GM18868 (cell line): ENCODE results near the gene CDC42BPB.
"Not testable (repeated sequence)": the region's sequence is repeated elsewhere in the genome, so short reads cannot be mapped to it uniquely, and the experiment has no call there.

Experiments used
- ATAC-seq: cut with Tn5 transposase; IDR thresholded peaks from one replicate; pipeline ENCODE4 v1.9.1; 2021; ENCODE audit warnings: mild to moderate bottlenecking, moderate library complexity; ENCODE audit not compliant: unreplicated experiment

Gene CDC42BPB

DNA sequence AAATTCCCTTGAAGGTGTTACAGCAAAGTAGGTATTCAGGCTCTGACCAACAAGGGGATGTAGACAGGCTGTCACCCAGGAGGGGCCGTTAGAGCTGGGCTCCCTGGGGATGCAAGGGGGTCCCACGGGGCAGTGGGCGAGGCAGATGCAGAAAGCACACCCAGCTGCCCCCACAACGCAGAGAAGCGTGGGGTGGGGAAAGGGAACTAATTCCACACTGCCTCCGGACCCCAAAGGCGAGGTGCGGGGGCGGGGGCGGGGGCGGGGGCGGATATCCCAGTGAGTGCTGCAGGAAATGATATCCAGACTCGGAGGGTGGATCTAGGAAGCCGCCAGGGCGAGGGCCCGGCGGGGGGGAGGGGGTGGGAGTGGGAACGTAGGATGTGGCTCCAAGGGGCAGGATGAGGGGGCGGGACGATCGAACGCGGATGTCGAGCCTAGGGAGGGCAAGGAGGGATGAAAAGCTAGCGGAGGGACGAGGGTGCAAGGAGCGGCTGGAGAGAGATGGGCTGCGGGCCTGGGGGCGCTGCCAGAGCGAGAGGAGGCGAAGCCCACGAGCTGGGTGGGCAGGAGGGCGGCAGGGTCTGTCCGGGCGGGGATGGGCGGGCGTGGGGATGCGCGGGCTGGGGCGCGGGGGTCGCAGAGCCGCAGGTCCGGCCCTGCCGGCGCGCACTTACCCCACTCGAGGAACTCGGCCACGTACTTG is 874 bp downstream of the CDC42BPB start:
- no peak for ATAC-seq

DNA sequence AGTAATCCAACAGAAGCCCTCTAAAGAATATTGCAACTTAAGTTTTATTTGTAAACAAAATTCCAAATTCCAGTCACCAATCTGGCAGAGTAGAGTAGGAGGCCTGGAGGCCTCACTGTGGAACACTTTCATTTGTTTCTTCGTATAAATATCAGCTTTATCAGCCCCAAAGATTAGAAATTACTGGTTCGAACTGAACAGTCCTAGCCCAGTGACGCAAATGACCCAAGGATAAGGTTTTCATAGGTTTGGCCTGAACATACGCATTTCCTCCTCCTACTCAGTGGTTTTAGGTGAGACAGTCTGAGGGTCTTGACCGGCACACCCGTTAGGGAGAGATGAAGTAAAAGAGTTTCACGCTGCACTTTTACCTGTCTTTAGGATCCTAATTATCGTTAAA is 1.7 kb downstream of the CDC42BPB start:
- no peak for ATAC-seq

DNA sequence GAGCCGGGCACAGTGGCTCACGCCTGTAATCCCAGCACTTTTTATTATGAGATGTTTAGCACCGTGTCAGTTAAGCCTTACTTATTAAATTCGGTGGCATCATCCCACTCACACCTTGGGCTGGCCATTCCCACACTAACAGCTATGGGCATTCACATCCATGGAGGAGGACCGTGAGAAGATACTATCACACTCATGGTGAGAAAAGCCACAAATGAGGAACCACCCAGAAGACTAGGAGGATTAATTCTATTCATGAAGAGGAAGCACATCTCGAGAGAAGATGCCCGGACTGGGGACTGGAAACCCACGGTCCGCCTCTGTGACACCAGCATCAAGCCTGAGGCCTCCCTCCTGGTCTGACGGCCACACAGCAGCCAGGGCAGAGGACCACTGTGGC is 4.9 kb downstream of the CDC42BPB start:
- no peak for ATAC-seq

DNA sequence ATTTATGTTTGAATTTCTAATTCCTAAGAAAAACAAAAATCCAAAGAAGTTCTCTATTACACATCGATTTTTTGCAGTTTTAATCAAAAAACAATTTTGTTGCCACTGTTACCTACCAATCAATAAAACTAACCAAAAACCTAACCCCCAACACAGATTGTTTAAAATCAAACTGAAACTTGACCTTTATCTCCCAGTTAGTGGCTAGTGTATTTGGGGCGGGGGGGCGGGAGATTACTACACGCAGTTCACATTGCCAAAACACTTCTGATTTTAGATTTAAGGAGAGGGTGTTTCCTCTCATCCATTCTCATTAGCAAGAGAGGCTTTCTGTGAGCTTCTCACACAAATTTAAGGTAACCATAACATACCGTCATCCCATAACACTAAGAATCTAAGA is 6.4 kb downstream of the CDC42BPB start:
- no peak for ATAC-seq

DNA sequence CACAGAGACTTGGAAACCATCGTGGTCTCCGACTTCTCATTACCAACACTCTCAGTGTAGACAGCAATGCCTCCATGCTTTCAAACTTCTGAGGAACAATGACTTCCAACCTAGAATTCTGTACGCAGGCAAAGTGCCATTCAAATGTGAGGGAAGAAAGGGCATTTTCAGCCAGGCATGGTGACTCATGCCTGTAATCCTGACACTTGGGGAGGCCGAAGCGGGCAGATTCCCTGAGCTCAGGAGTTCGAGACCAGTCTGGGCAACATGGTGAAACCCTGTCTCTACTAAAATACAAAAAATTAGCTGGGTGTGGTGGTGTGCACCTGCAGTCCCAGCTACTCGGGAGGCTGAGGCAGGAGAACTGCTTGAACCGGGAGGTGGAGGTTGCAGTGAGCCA is 9.9 kb downstream of the CDC42BPB start:
- ATAC-seq = not testable (repeated sequence)

DNA sequence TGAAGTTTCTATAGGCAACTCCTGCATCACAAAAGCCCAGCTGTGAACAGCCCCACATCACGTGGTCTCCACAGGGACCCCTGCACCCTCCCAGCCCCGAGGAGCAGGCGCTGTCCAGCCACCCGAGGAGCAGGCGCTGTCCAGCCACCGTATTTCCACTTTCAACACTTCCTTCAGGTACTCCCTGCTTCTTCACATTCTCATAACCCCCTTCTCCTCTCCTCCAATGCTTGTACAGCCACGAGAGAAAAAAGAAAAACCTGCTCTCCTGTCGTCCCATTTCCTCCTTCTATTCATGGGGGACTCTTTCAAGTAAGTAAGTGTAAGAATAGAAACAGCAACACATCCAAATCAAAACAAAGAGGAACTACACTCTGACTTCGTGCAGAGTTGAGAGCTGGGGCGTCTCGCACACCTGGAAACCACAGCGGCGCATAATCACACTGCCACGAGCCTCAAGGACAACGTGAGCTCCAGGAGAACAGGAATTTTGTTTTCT is 11.9 kb downstream of the CDC42BPB start:
- no peak for ATAC-seq

DNA sequence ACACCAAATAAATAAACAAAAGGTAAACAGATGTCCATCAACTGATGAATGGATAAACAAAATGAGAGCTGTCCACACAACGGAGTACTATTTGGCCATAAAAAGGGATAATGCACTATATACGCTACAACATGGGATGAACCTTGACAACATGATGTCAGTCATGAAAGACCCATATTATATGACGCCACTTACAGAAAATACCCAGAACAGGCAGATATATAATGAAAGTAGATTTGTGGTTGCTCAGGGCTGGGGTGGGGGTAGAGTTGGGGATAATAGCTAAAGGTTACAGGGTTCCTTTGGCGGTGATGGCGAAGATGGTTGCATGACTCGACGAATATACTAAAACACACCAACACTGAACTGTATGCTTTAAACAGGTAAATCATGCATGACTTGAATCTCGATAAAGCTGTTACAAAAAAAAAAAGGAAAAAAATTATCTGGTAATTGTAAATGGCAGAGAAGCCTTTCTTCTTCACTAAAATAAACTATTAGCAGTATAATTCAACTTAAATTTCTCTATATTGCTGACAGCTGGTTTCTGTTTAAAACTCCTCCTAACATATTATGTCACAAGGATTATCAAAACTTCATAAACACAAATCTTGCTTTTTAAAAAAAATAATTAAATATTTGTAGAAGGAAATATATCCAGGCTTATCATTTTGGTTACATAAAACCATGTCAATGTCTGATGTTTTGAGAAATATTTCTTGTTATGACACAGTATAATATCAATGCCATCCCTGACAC is 13.9 kb downstream of the CDC42BPB start:
- ATAC-seq = no peak

DNA sequence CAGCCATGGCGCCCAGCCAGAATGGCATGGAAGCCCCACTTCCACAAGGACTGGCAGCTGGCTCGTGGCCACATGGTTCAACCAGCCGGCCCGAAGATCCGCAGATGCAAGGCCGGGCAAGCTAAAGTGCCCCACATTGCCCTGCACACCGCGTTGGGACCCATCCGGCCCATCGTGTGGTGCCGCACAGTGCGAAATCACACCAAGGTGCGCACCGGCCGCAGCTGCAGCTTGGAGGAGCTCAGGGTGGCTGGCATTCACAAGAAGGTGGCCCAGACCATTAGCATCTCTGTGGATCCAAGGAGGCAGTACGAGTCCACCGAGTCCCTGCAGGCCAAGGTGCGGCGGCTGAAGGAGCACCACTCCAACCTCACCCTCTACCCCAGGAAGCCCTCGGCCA is 15.9 kb downstream of the CDC42BPB start:
- ATAC-seq = no peak

DNA sequence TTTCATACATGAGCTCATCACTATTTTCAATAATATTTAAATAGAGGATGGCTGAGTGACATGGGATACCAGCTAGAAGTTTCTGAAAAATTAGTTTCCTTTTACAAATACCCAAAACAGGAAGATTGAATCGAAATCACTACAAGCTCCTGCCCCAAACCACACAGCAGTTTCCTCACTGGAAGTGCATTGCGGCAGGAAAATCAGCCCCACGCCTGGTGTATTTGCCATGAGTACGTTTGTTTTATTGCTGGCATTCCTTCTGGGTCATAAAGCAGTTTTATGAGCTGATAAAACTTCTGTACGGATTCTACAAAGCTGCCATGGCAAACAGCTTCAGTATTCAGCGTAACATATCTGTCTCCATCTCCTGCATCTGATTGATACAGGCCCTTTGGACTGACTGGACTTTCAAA is 23.7 kb downstream of the CDC42BPB start:
- ATAC-seq = no peak

DNA sequence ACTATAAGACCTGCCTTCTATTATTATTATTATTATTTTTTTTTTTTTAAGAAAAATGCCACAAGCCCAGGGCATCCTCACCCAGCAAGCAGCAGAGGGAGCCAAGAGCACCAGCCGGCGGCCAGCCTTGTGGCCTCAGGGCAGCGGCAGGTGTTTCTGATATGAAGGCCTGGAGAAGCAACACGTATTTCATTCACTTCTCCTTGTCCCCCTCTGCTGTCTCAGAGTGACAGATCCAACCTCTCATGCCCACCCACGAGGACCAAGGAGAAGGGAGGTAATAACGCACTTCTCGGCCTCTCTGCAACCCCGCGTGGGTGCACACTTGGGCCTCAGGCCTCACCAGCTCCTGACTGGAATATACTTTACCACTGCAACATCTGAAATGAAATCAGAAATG is 25.4 kb downstream of the CDC42BPB start:
- ATAC-seq = no peak

DNA sequence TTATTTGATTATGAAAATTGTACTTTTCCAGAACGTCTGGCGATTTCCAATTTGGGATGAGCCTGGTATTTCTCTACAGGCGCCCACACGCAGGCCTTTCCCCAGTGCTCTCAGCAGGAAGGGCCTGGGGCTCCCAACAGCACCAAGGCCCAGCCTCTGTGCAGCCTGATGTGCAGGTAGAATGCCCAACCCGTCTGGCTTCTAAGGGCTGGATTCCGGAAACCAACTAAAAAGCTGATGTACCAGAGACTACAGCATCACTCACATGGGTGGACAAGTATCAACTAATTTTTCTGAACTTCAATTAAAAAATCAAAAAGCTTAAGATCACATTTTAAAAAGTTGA is 25.8 kb downstream of the CDC42BPB start:
- ATAC-seq = no peak

DNA sequence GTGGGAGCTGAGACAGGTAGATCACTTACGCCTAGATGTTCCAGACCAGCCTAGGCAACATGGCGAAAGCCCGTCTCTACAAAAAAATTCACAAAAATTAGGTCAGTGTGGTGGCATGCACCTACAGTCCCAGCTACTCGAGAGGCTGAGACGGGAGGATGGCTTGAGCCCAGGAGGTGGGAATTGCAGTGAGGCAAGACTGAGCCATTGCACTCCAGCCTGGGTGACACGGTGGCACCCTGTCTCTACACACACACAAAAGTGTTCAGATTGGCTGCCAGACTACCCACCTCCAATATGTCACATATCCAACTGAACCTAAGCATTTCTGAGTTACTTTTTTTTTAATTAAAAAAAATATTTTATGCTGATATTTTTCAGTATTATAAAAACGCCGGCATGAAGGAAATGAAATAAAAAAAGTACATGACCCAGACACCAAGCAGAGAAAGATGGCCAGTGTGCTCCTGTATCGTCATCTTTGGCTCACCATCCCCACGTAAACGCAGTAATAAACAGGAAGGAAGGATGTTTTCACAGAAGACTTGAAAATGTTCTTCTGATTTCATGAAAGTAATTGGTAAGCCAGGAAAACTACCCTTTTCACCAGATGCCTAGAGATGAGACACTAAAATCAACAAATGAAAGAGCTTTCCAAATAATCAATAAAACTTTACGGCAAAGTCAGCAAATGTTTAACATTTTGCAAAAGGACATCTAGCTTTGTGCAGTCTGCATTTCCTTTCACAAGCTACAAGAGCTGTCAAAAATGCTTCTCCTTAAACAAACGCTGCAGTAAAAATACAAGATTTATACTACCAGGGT is 26.4 kb downstream of the CDC42BPB start:
- no peak for ATAC-seq

DNA sequence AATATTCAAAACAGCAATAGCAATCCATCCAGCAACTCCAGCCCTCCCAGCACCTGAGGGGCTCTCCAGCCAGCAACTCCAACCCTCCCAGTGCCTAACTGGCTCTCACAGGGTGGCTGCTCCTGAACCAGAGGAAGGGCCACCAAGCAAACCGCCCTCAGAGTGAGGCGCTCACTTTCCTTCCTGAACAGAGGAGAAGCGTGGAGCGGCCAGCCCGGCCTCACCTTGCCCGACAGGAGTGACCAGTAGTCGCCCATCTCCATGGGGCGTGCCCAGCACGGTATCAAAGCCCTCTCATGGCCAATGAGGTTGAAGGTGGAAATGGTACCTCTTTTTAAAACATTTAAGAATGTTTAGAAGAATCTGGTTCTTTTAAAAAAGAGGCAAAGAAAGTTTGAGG is 27.4 kb downstream of the CDC42BPB start:
- ATAC-seq = no peak

DNA sequence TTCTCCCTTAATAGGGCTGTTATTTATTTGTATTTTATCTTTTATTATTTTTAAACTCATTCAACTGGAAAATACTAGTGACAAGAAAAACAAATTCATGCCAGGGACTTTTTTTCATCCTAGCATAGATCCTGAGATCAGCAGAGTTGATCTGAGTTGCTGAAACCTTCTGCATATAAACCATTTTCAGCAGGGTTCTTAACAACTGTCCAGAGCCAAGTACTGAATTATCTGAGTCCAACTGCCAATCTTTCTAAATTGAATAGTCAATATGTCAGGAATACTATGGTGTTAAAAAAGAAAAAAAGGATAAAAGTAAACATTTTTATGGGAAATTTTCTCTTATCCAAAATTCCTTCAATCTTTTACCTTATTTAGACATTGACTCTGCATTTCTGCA is 28.6 kb downstream of the CDC42BPB start:
- ATAC-seq = no peak

DNA sequence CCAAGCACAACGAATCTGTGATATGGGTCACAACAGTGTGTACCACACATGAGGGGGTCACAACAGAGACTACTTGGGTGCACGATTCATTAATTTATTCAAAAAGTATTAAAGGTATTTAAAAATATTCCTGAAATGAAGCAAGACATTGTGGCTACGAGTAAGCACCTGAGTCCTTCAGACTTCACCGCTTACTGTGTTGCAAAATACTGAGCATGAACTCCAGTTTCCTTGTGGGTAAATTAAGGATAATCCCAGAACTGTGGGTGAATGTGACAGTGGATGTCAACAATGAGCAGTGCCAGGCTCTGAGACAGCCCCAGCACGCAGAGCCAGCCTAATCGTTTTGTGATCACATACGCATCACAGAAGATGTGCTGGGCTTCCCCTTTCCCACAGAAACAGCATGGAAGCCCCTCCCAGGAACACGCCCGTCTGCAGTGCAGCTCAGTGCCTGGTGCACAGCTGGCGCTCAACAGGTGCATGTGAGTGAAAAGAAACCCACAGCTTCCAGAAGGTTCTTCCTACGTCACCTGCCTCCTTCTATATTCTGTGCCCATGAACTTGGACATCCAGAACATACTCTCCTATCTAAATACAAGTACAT is 29.1 kb downstream of the CDC42BPB start:
- no peak for ATAC-seq

DNA sequence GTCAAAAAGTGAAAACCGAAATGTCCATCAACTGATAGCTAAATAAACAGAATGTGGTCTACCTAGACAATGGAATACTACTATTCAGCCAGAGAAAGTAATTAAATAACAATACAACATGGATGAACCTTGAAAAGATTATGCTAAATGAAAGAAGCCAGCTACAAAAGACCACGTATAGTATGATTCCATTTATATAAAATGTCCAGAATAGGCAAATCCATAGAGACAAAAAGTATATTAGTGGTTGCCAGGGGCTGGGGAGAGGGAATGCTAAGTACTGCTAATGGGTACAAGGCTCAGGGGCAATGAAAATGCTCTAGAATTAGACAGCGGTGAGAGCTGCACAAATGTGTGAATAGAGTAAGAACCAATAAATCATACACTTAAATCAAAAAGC is 29.9 kb downstream of the CDC42BPB start:
- ATAC-seq = no peak

DNA sequence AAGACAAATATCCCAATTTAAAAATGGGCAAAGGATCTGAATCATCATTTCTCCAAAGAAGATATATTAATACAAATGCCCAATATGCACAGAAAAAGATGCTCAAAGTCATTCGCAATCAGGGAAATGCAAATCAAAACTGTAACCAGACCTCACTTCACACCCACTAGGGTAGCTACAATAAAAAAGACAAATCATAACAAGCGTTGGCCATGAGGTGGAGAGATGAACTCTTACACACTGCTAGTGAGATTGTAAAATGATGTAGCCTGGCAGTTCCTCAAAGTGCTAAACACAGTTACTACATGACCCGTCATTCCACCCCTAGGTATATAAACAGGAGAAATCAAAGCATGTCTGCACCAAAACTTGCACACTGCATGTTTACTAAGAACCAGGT is 30.4 kb downstream of the CDC42BPB start:
- ATAC-seq = no peak

DNA sequence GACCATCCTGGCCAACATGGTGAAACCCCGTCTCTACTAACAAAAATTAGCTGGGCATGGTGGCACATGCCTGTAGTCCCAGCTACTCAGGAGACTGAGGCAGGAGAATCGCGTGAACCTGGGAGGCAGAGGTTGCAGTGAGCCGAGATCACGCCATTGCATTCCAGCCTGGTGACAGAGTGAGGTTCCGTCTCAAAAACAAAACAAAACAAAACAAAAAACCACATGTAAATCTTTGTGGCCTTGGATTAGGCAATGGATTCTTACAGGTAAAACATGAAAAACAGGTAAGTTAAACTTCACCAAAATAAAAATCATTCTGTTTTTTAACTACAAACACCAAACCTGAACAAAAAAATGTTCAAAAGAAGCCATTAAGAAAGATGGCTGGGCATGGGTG is 31.2 kb downstream of the CDC42BPB start:
- not testable (repeated sequence) for ATAC-seq

DNA sequence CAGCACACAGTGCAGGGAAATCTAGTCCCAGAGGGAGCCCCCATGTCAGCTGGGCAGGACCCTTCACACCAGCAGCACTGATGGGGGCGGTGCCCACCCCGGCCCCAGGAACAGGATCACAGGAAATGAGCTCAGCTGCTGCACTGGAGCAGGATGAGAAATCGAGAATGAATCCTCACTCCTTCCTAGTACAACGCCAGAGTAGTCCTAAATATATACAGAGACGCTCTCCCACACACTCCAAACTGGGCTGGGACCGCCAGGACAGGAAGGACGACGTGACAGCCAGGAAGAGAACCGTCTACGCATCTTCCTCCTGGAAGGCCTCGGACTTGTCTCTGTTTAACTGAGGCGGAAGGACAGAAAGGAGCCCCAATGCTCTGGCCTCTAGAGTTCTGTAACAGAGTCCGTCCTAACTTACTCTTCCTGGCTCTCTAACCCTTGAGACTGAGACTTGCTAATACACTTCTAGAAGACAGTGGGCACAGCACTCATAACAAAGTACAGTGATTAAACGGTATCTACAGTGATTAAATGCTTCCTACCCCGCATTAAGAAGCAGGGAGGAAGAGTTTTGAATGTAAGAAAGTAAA is 33.4 kb downstream of the CDC42BPB start:
- no peak for ATAC-seq

DNA sequence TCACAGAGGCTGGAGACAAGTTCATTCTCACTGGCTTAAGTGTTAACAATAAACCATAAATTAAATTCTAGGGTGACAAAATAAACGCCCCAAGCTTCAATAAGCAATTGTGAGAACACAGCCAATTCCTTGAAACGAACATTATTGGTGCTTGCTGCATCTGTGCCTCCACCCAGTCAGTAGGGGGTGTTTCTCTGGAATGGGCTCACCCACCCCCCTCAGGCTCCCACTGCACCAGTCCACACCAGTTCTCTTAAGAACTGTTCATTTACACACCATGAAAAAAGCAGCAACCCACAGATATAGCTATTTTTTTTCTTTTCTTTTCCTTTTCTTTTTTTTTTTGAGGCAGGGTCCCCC is 34.7 kb downstream of the CDC42BPB start:
- ATAC-seq = no peak
